GM06990 (cell line): ENCODE results near the gene FGF6.
"Not testable (repeated sequence)": the region's sequence is repeated elsewhere in the genome, so short reads cannot be mapped to it uniquely, and the experiment has no call there.

Source experiments
- DNase-seq: peaks from one replicate; pipeline ENCODE4 v3.0.0-alpha.2; 2011; ENCODE audit not compliant: insufficient read length; ENCODE audit errors: extremely low read depth
- H3K27me3 ChIP-seq: replicated peaks from 2 replicates; pipeline ENCODE4 v1.6.0; 2011; ENCODE audit warnings: low read length; ENCODE audit not compliant: control insufficient read depth, insufficient read depth
- H3K36me3 ChIP-seq: 2 replicates; pipeline ENCODE4 v1.5.1; 2011; ENCODE audit warnings: low read length; ENCODE audit not compliant: control insufficient read depth, insufficient read depth
- H3K4me3 ChIP-seq: replicated peaks from 2 replicates; pipeline ENCODE4 v1.5.1; 2011; ENCODE audit warnings: low read depth, mild to moderate bottlenecking, control low read depth, low read length
- CTCF ChIP-seq: IDR thresholded peaks from 2 replicates; pipeline ENCODE4 v1.5.1; 2011; ENCODE audit warnings: low read length, control low read depth, mild to moderate bottlenecking, inconsistent platforms; ENCODE audit not compliant: insufficient read depth, poor library complexity, severe bottlenecking

Gene FGF6

GRCh38 chr12:4468994-4469393 is 23.4 kb upstream of the FGF6 start:
- no peak for TF ChIP-seq CTCF
- H3K4me3 ChIP-seq, result no peak overlapping the region
- DNase-seq, result no peak
- no peaks in the 10 kb centered on the region for H3K36me3 ChIP-seq
- no peaks in the 10 kb centered on the region for H3K27me3 ChIP-seq

- no peak for TF ChIP-seq CTCF
- Histone ChIP-seq H3K36me3 (no peaks in the 10 kb centered on the region), H3K4me3 (no peak overlapping the region), H3K27me3 (no peaks in the 10 kb centered on the region)
- no peak for DNase-seq
Observed at GRCh38 chr12:4460761-4461160, 15.1 kb upstream of the FGF6 start.

GRCh38 chr12:4455849-4456248 is 10.2 kb upstream of the FGF6 start:
- not testable (repeated sequence) for H3K27me3 ChIP-seq, DNase-seq

DNA sequence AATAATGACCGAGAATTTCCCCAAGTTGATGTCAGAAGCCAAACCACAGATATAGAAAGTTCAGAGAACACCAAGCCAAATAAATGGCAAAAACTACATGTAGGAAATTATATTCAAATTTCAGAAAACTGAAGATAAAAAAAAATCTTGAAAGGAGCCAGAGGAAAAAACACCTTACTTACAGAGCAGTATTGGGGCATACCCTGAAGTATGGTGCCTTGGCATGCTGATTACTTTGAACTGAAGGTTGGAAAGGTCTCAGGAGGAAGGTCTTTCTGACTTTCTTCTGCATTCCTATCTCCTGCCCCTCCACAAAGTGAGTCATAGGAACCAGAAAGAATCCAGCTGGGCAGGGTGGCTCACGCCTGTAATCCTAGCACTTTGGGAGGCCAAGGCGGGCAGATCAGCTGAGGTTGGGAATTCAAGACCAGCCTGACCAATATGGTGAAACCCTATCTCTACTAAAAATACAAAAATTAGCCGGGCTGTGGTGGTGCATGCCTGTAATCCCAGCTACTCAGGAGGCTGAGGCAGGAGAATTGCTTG is 8.8 kb upstream of the FGF6 start:
- no peak for DNase-seq
- no peak for TF ChIP-seq CTCF
- Histone ChIP-seq H3K27me3 (no peaks in the 10 kb centered on the region), H3K4me3 (no peak overlapping the region), H3K36me3 (no peaks in the 10 kb centered on the region)

More at GRCh38 chr12:4455849-4456248, 10.2 kb upstream of the FGF6 start:
- H3K4me3 ChIP-seq, H3K36me3 ChIP-seq: not testable (repeated sequence)

DNA sequence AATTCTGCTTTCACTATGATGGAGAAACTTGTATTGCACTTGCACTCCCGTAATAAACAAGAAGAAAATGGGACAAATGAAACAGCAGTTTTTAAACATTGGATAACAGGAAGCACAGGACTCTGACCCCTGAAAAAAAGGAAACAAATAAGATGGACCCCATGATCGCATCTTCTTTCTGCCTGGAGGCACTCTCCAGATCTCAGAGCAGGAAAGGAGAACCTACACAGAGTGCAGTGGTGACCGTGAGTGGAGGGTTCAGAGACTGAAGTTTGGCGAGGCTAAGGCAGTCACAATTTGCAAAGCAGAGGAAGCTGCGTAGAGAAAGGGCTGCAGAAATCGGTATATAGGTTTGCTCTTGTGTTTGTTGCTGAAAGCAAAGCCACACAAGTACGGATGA is 6.1 kb upstream of the FGF6 start:
- H3K27me3 ChIP-seq, result no peaks in the 10 kb centered on the region
- no peak for DNase-seq

DNA sequence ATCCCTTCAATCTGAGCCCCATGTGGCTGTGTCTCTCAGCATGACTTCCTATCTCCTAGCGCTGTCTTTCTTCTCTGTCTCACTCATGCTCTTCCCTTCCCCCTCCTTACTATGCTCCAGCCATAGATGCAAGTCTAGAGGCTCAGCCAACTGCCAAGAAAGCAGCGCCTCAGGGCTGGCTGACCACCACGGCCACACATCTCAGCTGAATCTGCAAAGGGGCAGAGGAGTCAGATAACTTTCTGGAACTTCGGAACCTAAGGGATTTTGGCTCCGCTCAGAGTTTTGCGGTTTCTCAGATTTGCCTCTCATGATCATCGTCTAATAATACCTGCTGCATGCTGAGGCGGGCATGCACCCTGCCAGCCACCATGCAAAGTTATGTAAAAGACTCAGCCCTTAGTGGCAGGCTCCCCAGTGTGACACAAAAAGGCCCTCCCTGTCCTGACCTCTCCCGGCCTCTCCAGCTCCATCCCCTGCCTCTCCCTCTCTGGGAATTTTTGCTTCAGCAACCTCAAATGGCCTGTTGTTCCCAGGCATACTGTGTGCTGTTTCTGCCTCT is 5.0 kb upstream of the FGF6 start:
- Histone ChIP-seq H3K27me3 (no peaks in the 10 kb centered on the region), H3K36me3 (no peaks in the 10 kb centered on the region), H3K4me3 (no peak overlapping the region)
- no peak for TF ChIP-seq CTCF
- DNase-seq, result no peak

More for the DNA sequence above, 6.1 kb upstream of the FGF6 start:
- Histone ChIP-seq H3K36me3 (no peaks in the 10 kb centered on the region), H3K4me3 (no peak overlapping the region)
- no peak for TF ChIP-seq CTCF
